Measurements from ENCODE around the gene DGKZ.
A peak's percentile ranks its signal among the peaks of the same experiment; 100 is the strongest.

Gene DGKZ

GRCh38 chr11:46410021-46410420 is 62.8 kb downstream of the DGKZ start:
- no peak for DNase-seq (ENCODE audit: low read depth, low spot score)

DNA sequence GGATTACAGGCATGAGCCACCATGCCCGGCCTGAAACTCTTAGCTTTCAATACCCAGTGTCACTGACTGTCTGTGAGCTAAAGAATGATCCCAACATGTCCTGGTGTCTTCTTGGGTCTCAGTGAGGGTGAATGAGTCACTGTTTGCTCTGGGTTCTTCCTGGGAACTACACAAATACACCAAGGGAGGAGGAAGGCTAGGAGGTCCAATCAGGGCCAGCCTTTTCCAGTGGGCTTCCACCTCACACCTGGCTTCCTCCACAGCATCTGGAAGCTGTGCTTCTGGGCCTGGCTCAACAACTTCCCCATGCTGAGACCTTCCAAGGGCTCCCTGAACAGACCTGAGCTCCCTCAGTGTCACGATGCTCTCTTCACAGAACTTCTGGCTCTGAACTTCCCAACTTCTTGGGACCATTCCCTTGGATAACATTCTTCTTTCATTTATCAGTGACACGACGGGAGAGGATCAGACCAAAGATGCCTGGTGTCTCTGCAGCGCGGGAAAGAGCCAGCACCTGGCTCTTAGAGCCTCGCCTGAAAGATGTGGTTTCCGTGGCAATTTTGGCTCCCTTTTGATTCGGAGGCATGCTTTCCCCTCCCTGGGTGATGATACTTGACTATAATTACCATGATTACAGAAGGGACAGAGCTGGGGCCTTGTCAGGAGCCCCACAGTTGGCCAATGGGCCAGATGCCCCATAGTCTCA is 66.7 kb downstream of the DGKZ start:
- peak; percentile 94 for DNase-seq (ENCODE audit: low read depth, low spot score)
- no peak overlapping the region for H3K4me3 ChIP-seq (ENCODE audit: low read length)

More at GRCh38 chr11:46410021-46410420, 62.8 kb downstream of the DGKZ start:
- H3K4me3 ChIP-seq (ENCODE audit: low read length): no peak overlapping the region

DNA sequence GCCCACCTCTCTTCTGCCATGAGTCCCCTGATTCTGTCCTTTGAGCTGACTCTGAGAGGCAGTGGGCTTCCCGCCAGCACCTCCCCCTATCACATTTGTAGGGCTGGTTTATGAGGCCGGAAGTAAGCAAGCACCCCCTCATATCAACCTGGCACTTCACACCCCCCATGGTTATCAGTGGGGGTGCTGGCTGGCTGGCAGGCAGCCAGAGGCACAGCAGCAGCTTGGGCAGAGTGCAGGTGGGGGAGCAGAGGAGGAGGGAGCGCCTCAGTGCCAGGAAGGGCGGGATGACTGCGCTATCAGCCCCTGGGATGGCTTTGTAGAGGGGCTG is 67.2 kb downstream of the DGKZ start:
- DNase-seq (ENCODE audit: low read depth, low spot score): peak; percentile 95
- H3K4me3 ChIP-seq (ENCODE audit: low read length): no peak overlapping the region

DNA sequence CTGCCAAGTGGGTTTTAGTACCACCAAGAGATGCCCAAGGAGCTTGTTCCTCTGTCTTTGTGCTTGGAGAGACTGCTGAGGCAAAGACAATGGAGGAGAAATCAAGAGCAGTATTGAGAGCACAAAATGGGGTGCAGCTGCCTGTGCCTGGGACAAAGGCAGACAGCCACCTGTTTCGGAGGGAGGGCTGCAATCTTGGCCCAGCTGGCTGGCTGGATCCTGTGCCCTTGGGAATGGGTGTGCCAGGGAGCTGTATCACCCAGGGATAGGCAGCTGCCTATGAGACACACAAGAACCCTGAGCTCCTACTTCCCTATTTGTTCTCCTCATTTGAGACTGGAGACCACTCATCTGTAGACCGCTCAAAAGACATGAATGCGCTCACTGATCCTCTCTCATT is 67.6 kb downstream of the DGKZ start:
- H3K4me3 ChIP-seq (ENCODE audit: low read length): peak overlapping the region; percentile 1; the same call in 1 of the 2 replicates
- no peak for DNase-seq (ENCODE audit: low read depth, low spot score)

- no peak for DNase-seq (ENCODE audit: low read depth, low spot score)
- H3K4me3 ChIP-seq (ENCODE audit: low read length): no peak overlapping the region
Measured at GRCh38 chr11:46417711-46418110, 70.4 kb downstream of the DGKZ start.

DNA sequence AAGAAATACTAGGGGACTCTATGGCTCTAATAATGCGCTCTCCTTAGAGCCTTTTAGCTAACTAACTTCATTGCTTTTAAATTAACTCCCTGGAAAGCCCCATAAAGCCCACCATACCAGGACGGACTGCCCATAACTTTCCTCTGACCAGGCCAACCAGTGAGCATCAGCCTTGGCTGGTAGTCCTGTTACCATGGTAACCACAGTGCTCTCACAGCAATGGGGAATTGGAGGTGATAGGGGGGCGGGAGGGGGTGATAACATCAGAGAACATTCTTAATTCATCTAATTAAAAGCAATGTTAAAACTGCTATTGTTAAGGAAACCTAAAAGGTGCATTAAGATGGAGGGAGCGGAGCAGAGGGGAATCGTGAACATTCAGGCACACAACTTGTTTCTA is 71.5 kb downstream of the DGKZ start:
- no peak for DNase-seq (ENCODE audit: low read depth, low spot score)
- H3K4me3 ChIP-seq (ENCODE audit: low read length): no peak overlapping the region

GRCh38 chr11:46420513-46420912 is 73.2 kb downstream of the DGKZ start:
- no peak for DNase-seq (ENCODE audit: low read depth, low spot score)
- no peak overlapping the region for H3K4me3 ChIP-seq (ENCODE audit: low read length)

- H3K4me3 ChIP-seq (ENCODE audit: low read length): no peak overlapping the region
- no peak for DNase-seq (ENCODE audit: low read depth, low spot score)
Measured at GRCh38 chr11:46421257-46421880, 74.1 kb downstream of the DGKZ start.

GRCh38 chr11:46422588-46422987 is 75.3 kb downstream of the DGKZ start:
- no peak for DNase-seq (ENCODE audit: low read depth, low spot score)

GRCh38 chr11:46426233-46426991 is 79.1 kb downstream of the DGKZ start:
- no peak for DNase-seq (ENCODE audit: low read depth, low spot score)
- no peak overlapping the region for H3K4me3 ChIP-seq (ENCODE audit: low read length)

More at GRCh38 chr11:46422588-46422987, 75.3 kb downstream of the DGKZ start:
- H3K4me3 ChIP-seq (ENCODE audit: low read length): no peak overlapping the region

- no peak for DNase-seq (ENCODE audit: low read depth, low spot score)
- no peak overlapping the region for H3K4me3 ChIP-seq (ENCODE audit: low read length)
Measured at GRCh38 chr11:46427364-46427763, 80.1 kb downstream of the DGKZ start.

- no peak overlapping the region for H3K4me3 ChIP-seq (ENCODE audit: low read length)
- DNase-seq (ENCODE audit: low read depth, low spot score): no peak
Measured at GRCh38 chr11:46429717-46430116, 82.5 kb downstream of the DGKZ start.
